ENCODE measurements around the gene RAB11FIP3. TPM values are rescaled to one million over a fixed set of nuclear protein-coding genes. Genes with fewer than 3 reads are reported as not detected.

RAB11FIP3 gene
- total RNA-seq, 2 experiments from 2014 or later, result 29.0 to 51.2 TPM

- Histone ChIP-seq H4K20me1 (ENCODE audit: insufficient read depth, low read length) (no peaks in the 10 kb centered on the region), H3K4me3 (ENCODE audit: low read depth, low read length, poor library complexity, severe bottlenecking) (no peak overlapping the region), H3K27ac (ENCODE audit: low read depth, low read length, poor library complexity, severe bottlenecking) (no peak overlapping the region), H3K9me3 (ENCODE audit: low read length) (no peaks in the 10 kb centered on the region), H3K4me1 (ENCODE audit: insufficient read depth, low read length, poor library complexity, severe bottlenecking) (no peaks in the 10 kb centered on the region), H2AFZ (ENCODE audit: low read length) (no peak overlapping the region), H3K4me2 (ENCODE audit: low read length) (no peak overlapping the region), H3K36me3 (ENCODE audit: insufficient read depth, low read length) (peaks cover 3% of the 10 kb centered on the region; the same call in 1 of the 2 replicates), H3K9me2 (ENCODE audit: insufficient read depth, low read length) (no peaks in the 10 kb centered on the region), H3K79me2 (ENCODE audit: insufficient read depth, low read depth, low read length) (no peaks in the 10 kb centered on the region)
- BruUV-seq (replicated peaks), result no TSS peak
- ChIA-PET POLR2A (interaction anchor here (0.7 kb wide), 1 partner anchor 115 kb away, joined by 3 read pairs; no protein-coding TSS in a partner anchor), CTCF (ENCODE audit: unreplicated experiment) (interaction anchor here (0.6 to 0.7 kb wide), 2 partner anchors 40 to 105 kb away, joined by 3 to 4 read pairs; no protein-coding TSS in a partner anchor)
- no peak for DNase-seq (ENCODE audit: low spot score)
- TF ChIP-seq CTCF (conservative IDR thresholded peaks at IDR 0.05; ENCODE audit: low read length) (no peak), EZH2phosphoT487 (IDR thresholded peaks at IDR 0.05; ENCODE audit: borderline replicate concordance, low read depth, low read length) (no peak)
- intact Hi-C loops (cut with micrococcal nuclease; ENCODE audit: unreplicated experiment), result loop anchor here (5.0 kb wide), 1 partner anchor 105 kb away; no protein-coding TSS in a partner anchor
These were observed 71.8 kb downstream of the RAB11FIP3 start for GRCh38 chr16:497258-497657.

DNA sequence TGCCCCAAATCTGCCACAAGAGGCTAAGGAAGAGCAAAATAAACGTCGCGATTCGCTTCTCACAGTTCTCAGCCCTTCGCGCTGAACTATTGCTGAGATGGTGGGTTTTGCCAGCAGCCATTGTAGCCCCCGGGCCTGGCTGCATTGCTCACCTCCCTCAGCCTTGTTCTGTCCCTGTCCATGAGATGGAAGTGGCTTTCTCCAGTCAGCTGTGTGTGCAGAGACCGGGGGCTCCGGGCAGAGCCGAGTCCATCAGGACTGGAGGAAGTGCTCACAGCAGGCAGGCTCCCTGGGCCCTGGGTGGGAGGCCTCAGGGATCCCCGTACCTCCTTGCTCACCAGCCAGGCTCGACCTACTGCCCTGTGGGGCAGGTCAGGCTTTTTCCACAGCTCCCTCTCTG is 74.5 kb downstream of the RAB11FIP3 start:
- Histone ChIP-seq H3K4me3 (ENCODE audit: low read depth, low read length, poor library complexity, severe bottlenecking) (no peak overlapping the region), H3K4me1 (ENCODE audit: insufficient read depth, low read length, poor library complexity, severe bottlenecking) (no peaks in the 10 kb centered on the region), H4K20me1 (ENCODE audit: insufficient read depth, low read length) (no peaks in the 10 kb centered on the region), H3K4me2 (ENCODE audit: low read length) (no peak overlapping the region), H3K79me2 (ENCODE audit: insufficient read depth, low read depth, low read length) (no peaks in the 10 kb centered on the region), H2AFZ (ENCODE audit: low read length) (no peak overlapping the region), H3K36me3 (ENCODE audit: insufficient read depth, low read length) (peaks cover 3% of the 10 kb centered on the region; the same call in 1 of the 2 replicates), H3K9me3 (ENCODE audit: low read length) (no peaks in the 10 kb centered on the region), H3K9me2 (ENCODE audit: insufficient read depth, low read length) (no peaks in the 10 kb centered on the region), H3K27ac (ENCODE audit: low read depth, low read length, poor library complexity, severe bottlenecking) (no peak overlapping the region)
- TF ChIP-seq CTCF (conservative IDR thresholded peaks at IDR 0.05; ENCODE audit: low read length) (no peak), EZH2phosphoT487 (IDR thresholded peaks at IDR 0.05; ENCODE audit: borderline replicate concordance, low read depth, low read length) (no peak)
- ChIA-PET CTCF (ENCODE audit: unreplicated experiment) (no interaction called here), POLR2A (interaction anchor here (0.7 kb wide), 1 partner anchor 8 kb away, joined by 4 read pairs; no protein-coding TSS in a partner anchor)
- TSS peak; percentile 46 for BruUV-seq (replicated peaks)
- no peak for DNase-seq (ENCODE audit: low spot score)
- intact Hi-C loops (cut with micrococcal nuclease; ENCODE audit: unreplicated experiment), result loop anchor here (5.0 kb wide), 1 partner anchor 108 kb away; no protein-coding TSS in a partner anchor

DNA sequence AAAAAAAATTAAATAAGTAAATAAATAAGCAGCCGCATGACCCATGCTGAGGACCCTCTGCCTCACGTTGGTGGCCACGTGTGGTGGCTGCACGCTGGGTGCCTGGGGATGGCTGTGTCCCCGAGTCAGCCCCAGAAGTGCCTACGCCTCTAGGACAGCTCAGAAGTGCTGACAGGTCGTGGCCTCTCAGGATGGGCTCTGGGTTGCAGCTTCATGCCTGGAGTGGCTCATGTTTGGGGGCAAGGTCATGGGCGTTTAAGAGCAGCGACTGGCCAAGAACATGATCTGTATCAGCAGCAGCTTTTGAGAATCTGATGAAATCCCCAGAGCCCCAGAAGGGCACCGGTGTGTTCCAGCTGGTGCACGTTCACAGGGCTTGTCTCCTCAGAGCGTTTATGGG is 75.3 kb downstream of the RAB11FIP3 start:
- no peak overlapping the region for H3K4me3 ChIP-seq (ENCODE audit: low read depth, low read length, poor library complexity, severe bottlenecking)
- H3K9me2 ChIP-seq (ENCODE audit: insufficient read depth, low read length), result no peaks in the 10 kb centered on the region
- H3K79me2 ChIP-seq (ENCODE audit: insufficient read depth, low read depth, low read length), result no peaks in the 10 kb centered on the region
- TF ChIP-seq CTCF (conservative IDR thresholded peaks at IDR 0.05; ENCODE audit: low read length), result no peak
- TF ChIP-seq EZH2phosphoT487 (IDR thresholded peaks at IDR 0.05; ENCODE audit: borderline replicate concordance, low read depth, low read length), result no peak
- ChIA-PET CTCF (ENCODE audit: unreplicated experiment) (no interaction called here), POLR2A (interaction anchor here (0.7 kb wide), 1 partner anchor 9 kb away, joined by 4 read pairs; no protein-coding TSS in a partner anchor)
- DNase-seq (ENCODE audit: low spot score), result no peak
- H3K4me2 ChIP-seq (ENCODE audit: low read length), result no peak overlapping the region
- no TSS peak for BruUV-seq (replicated peaks)
- H4K20me1 ChIP-seq (ENCODE audit: insufficient read depth, low read length), result no peaks in the 10 kb centered on the region
- intact Hi-C loops (cut with micrococcal nuclease; ENCODE audit: unreplicated experiment), result no loop called here
- H2AFZ ChIP-seq (ENCODE audit: low read length), result no peak overlapping the region
- no peaks in the 10 kb centered on the region for H3K9me3 ChIP-seq (ENCODE audit: low read length)
- H3K4me1 ChIP-seq (ENCODE audit: insufficient read depth, low read length, poor library complexity, severe bottlenecking), result no peaks in the 10 kb centered on the region
- H3K36me3 ChIP-seq (ENCODE audit: insufficient read depth, low read length), result peaks cover 3% of the 10 kb centered on the region; the same call in 1 of the 2 replicates
- H3K27ac ChIP-seq (ENCODE audit: low read depth, low read length, poor library complexity, severe bottlenecking), result no peak overlapping the region

Data from OCI-LY7 (cell line).